Epithelial cell of esophagus (primary cell): Measurements from ENCODE around the gene INHBB.

ENCODE experiments used
- DNase-seq: peaks from one replicate; pipeline ENCODE4 v3.0.0; 2010; ENCODE audit warnings: low read depth
- H3K4me3 ChIP-seq: 2 replicates; pipeline ENCODE4 v1.5.1; 2011; ENCODE audit warnings: mild to moderate bottlenecking, low read length, control low read depth
- CTCF ChIP-seq: IDR thresholded peaks from 2 replicates; pipeline ENCODE4 v1.5.1; 2011; ENCODE audit warnings: low read depth, mild to moderate bottlenecking, low read length, control low read depth, inconsistent platforms; ENCODE audit not compliant: insufficient read depth; ENCODE audit errors: missing control alignments

INHBB gene

GRCh38 chr2:120350801-120351320 lies 4.9 kb downstream of the INHBB start:
- DNase-seq: no peak
- TF ChIP-seq CTCF: no peak

GRCh38 chr2:120352696-120353590 lies 7.0 kb downstream of the INHBB start:
- no peak for TF ChIP-seq CTCF
- peak; percentile 29 for DNase-seq
- H3K4me3 ChIP-seq: no peak overlapping the region

More at GRCh38 chr2:120350801-120351320, 4.9 kb downstream of the INHBB start:
- H3K4me3 ChIP-seq: no peak overlapping the region

- H3K4me3 ChIP-seq: no peak overlapping the region
- no peak for TF ChIP-seq CTCF
- no peak for DNase-seq
Measured at GRCh38 chr2:120353591-120353898, 7.6 kb downstream of the INHBB start.

- no peak for TF ChIP-seq CTCF
- no peak for DNase-seq
- no peak overlapping the region for H3K4me3 ChIP-seq
Measured at GRCh38 chr2:120353931-120354330, 8.0 kb downstream of the INHBB start.

GRCh38 chr2:120354467-120354866 lies 8.5 kb downstream of the INHBB start:
- DNase-seq: no peak
- TF ChIP-seq CTCF: no peak
- H3K4me3 ChIP-seq: no peak overlapping the region

GRCh38 chr2:120354935-120355779 lies 9.2 kb downstream of the INHBB start:
- no peak for TF ChIP-seq CTCF
- no peak overlapping the region for H3K4me3 ChIP-seq
- DNase-seq: no peak
